Measurements from ENCODE around the gene TJP2. TPM values are rescaled to one million over a fixed set of nuclear protein-coding genes. Genes with fewer than 3 reads are reported as not detected.

The TJP2 gene
- total RNA-seq: 10 to 100 TPM; 46.2 to 51.6 TPM
- long read RNA-seq, partial matches to known transcripts: 2 of 3 reads
- long read RNA-seq, other reads (novel, unspliced or antisense): 1 of 3 reads

DNA sequence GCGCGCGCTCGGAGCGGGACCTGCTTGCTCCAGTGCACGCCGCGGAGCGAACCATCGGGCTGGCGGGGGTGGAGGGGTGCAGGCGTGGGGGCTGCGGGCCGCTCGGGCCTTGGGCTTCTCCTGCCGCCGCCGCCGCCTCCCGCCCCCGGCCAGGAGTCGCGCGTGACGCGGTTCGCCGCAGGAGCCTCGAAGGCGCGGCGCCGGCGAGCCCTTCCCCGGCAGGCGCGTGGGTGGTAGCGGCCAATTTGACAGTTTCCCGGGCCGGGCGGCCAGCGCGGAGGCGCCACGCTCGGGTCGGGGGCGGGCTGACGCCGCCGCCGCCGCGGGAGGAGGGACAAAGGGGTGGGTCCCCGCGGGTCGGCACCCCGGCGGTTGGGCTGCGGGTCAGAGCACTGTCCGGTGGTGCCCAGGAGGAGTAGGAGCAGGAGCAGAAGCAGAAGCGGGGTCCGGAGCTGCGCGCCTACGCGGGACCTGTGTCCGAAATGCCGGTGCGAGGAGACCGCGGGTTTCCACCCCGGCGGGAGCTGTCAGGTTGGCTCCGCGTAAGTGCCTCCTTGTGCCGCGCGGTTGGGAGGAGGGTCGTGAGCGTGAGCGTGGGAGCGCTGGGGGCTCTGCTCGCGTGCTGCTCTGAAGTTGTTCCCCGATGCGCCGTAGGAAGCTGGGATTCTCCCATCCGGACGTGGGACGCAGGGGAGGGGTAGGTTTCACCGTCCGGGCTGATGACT, at the start of gene TJP2:
Gene TJP2 (plus strand): TSS at position 387 of the 725 bp plus-strand sequence. CDS start 96 bp downstream, at position 483.
- DNase-seq (peak; percentile 85), ATAC-seq (peak; percentile 78 to 84)
- intact Hi-C loops (cut with DNase I): no loop called here

DNA sequence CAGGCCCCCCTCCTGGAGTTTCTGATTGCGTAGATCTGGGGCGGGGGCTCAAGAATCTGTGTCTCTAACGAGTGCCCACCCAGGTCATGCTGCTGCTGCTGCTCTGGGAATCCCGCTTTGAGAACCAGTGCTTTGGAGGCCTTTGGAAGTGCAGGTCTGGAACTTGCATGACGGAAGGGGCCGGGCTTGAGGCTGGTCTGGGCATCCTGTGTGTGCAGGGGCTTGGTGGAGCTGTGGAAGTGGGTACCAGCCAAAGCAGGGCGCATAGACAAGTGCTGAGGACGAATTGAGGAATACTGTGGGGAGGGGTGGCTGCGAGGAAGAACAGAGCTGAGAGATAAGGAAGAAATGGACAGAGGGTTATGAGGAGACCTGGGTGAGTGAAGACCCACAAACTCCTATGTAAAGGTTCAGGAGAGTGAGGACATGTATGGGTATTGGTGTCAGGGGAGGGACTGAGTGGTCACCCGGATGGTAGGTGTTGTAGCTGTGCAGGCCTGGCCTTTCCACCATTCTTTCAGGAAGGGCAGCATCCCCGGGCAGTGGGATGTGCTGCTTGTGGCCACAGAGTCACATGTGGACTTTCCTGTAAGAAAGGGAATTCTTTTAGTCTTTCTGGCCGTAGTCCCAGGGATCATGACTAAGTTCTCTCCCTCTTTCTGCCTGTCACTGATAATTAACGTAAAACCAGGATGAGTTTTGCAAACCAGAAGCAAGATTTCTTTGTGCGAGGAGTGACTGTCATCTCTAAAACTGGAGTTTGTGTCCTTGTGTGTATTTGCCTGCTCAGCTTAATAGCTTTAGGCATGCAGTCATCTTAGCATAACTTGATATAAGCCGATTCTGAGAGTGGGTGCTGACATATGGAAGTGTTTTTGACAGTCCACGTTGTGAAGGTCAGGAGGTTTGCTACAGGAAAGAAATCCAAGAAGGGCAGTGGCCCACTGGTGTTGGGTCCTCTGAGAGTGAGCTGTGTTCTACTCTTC, 43.3 kb upstream of the TJP2 start:
- intact Hi-C loops (cut with DNase I): loop anchor here in 1 of 2 donors (10.0 kb wide), 1 partner anchor 64 kb away; no protein-coding TSS in a partner anchor
- peak; percentile 68 to 75 for ATAC-seq
- DNase-seq: no peak

DNA sequence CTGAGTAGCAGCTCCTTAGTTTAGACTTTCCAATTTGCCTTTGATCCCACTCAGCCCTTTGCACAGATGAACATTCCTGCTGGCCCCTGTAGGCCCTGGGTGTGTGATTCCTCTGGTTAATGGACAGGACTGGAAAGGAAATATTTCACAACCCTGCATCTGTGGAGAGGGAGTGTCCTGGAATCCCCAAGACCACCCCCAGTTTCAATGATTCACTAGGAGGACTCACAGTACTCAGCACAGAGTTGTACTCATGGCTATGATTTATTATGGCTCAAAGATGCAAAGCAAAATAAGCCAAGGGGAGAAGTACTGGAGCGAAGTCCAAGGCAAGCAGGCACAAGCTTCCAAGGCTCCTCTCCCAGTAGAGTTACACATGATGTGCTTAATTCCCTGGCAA, 42.4 kb upstream of the TJP2 start:
- no peak for DNase-seq
- peak; percentile 76 to 93 for ATAC-seq
- intact Hi-C loops (cut with DNase I): loop anchor here in 1 of 2 donors (10.0 kb wide), 1 partner anchor 63 kb away; no protein-coding TSS in a partner anchor

DNA sequence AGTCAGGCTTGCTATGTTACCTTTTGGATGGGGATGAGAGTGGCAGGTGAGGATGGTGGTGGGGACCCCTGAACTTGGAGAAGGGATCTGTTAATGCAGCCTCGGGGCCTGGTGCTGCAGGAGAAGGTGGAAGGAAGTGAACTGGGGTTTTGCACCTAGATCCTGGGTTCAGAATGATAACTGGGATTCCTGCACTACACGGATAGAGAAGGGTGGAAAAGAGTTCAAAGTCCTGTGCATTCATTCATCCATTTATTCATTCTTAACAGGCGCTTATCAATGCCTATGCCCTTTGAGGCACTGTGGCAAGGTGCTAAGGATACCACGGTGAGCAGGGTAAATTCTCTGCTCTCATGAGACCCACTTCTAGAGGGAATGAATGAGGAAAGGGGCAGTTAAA, 41.7 kb upstream of the TJP2 start:
- DNase-seq (no peak), ATAC-seq (no peak)
- intact Hi-C loops (cut with DNase I): loop anchor here in 1 of 2 donors (10.0 kb wide), 1 partner anchor 62 kb away; no protein-coding TSS in a partner anchor

DNA sequence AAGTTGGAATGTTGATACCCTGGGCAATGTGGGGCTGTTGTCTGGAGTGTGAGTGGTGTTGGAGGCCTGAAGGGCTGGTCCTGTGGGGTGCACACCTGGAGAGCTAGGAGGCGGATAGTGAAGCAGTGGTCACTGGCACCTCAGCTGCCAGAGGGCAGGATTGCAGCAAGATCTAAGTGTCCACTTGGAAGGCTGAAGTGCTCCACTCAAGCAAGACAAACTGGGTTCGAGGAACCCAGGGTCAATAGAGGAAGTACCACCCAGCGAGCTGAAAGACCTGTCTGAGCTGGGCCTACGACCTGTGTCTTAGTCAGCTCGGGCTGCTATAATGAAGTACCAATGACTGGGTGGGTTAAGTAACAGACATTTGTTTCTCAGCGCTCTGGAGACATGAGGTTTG, 39.7 kb upstream of the TJP2 start:
- ATAC-seq (no peak), DNase-seq (no peak)
- intact Hi-C loops (cut with DNase I): loop anchor here in 1 of 2 donors (10.0 kb wide), 1 partner anchor 60 kb away; no protein-coding TSS in a partner anchor

DNA sequence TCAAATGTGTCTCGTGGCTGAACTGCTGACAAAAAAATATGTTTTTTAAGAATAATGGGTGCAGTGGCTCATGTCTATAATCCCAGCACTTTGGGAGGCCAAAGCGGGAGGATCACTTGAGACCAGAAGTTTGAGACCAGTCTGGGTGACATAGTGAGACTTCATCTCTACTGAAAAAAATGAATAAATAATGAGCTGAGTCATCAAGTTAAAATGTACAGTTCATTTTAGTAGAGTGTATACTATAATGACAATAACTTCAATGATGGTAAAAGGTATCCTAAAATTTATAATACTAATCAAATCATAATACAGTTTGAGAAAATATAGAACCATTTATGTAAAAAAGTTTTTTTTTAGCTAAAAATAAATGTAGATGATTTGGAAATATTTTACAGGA, 37.9 kb upstream of the TJP2 start:
- DNase-seq (no peak), ATAC-seq (no peak)
- intact Hi-C loops (cut with DNase I): loop anchor here in 1 of 2 donors (10.0 kb wide), 1 partner anchor 59 kb away; no protein-coding TSS in a partner anchor

DNA sequence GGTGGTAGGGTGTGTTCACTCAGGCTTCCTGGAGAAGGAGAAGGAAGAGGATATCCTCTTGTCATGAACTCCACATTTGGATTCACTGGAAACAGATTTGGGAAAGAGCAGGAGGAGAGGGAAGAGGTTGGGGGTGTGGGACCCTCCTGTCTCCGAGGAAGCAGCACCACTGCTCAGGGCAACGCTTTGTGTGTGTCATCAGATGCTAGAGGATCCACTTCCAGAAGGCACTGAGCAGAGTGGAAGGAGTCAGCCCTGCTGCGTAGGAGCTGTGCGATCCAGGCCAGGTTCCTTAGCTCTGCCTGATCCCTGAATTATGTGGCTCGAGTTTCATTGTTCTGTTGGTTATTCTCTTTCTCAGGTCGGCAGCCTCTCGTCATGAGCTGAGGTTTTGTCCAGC, 37.3 kb upstream of the TJP2 start:
- ATAC-seq (peak in 1 of 2 donors; percentile 14), DNase-seq (no peak)
- intact Hi-C loops (cut with DNase I): loop anchor here in 1 of 2 donors (10.0 kb wide), 1 partner anchor 58 kb away; no protein-coding TSS in a partner anchor

DNA sequence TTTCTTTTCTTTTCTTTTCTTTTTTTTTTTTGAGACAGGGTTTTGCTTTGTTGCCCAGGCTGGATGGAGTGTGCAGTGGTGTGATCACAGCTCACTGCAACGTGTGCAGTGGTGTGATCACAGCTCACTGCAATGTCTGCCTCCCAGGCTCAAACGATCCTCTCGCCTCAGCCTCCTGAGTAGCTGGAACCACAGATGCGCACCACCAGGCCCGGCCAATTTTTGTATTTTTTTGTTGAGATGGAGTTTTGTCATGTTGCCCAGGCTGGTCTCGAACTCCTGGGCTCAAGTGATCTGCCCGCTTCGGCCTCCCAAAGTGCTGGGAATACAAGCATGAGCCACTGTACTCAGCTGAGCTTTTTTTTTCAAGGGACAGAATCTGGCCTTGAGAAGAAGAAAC, 36.8 kb upstream of the TJP2 start:
- ATAC-seq: no peak
- DNase-seq: no peak
- intact Hi-C loops (cut with DNase I): loop anchor here in 1 of 2 donors (10.0 kb wide), 1 partner anchor 57 kb away; no protein-coding TSS in a partner anchor

DNA sequence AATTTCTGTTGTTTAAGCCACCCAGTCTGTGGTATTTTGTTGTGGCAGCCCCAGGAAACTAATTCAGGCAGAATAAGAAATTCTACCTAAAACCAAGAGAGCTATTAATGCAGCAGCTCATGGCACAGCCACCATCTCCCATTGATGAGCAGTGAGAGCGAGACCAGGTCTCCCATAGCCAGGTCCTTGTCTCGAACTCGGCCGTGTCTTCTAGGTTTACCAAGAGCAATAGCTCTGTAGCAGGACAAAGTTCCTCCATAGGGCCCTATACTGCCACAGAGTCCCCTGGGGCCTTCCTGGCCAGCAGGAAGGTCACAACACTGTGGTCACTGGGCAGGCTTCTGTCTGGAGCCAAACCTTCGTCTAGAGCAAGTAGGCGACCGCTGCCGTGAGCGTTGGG, 34.5 kb upstream of the TJP2 start:
- intact Hi-C loops (cut with DNase I): loop anchor here in 1 of 2 donors (10.0 kb wide), 1 partner anchor 55 kb away; no protein-coding TSS in a partner anchor
- ATAC-seq: no peak
- no peak for DNase-seq

DNA sequence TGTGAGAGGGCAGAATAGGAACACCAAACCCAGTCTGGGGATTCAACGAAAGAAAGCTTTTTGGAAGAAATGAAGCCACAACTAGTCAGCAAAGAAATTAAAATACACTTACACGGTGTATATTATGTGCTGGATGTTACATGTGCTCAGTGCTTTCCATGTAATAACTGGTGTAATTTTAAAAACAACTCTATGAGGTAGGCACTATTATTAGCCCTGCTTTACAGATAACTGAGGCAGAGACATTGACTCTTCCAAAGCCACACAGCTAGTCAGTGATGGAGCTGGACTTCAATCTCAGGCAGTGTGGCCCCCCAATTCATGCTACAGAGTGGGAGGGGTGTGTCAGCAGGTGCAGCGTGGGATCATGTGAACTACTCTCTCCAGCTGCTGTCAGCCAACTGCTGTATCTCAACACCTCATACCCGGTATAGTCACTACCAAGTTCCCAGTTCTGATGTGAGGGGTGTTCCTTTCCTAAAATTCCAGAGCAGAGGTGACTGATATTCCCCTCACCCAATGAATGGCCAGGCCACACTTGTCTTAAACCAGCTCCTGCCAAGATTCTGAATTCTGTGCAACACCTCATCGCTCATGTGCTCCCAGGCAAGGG, 33.8 kb upstream of the TJP2 start:
- peak in 1 of 2 donors; percentile 41 for ATAC-seq
- intact Hi-C loops (cut with DNase I): no loop called here
- no peak for DNase-seq

DNA sequence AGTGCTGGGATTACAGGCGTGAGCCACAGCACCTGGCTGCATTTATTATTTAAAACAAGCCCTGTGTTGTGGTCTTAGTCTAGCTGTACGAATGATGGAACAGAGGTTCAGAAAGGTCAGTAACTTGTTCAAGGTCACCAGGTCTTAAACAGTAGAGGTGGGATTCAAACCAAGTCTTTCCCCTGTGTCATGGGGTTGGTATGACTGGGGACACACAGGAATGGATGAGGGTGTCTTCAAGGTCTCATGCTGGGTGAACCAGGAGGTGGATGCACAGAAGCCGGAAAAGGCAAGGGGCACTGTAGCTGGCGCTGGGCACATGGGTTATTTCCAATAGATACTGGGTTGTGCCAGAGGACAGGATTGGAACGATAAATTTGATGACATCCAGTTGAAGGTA, 32.2 kb upstream of the TJP2 start:
- DNase-seq: no peak
- ATAC-seq: no peak
- intact Hi-C loops (cut with DNase I): no loop called here

DNA sequence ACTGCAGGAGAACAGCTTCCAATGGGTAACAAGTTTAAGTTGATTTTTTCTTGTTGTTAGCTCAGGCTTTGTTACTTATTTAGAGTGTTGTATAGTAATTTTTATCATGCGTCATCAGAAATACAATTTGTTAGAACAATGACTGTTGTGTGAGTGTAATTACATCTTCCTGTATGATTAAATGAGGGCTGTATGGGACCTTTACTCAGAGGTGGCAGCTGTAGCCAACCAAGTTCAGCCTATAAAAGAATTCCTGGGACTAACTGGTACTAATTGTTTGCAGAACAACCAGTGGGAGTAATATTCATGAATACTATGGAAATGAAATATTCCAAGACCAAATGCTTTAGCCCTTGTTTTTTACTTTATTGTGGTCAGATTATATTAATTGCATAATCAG, 30.8 kb upstream of the TJP2 start:
- no peak for ATAC-seq
- intact Hi-C loops (cut with DNase I): no loop called here
- DNase-seq: no peak

DNA sequence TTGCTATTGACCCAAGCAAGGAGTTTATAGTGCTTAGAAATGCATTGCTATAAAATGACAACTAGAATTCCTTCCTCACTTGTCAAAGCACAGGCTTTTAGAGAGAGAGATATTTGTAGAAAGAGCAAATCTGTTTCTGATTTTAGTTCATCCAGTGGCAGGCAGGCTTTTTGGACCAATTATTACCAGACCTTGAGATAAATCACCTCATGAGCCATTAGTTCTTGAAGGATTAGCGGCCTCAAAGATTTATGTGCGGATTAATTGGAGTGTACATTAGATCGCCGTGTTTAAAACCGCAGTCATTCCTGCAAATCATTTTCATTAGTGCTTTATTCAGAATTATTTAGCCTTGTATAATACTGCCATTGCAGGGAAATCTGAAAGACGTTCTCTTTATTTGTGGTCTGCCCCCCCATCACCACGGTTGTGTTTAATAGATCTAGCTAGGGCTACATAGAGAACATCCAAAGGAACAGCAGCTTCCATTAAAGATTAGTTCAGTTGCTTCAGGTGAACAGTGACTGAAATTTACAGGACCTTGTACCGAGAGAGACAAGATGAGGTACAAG, 28.8 kb upstream of the TJP2 start:
- intact Hi-C loops (cut with DNase I): no loop called here
- DNase-seq: no peak
- ATAC-seq: no peak

DNA sequence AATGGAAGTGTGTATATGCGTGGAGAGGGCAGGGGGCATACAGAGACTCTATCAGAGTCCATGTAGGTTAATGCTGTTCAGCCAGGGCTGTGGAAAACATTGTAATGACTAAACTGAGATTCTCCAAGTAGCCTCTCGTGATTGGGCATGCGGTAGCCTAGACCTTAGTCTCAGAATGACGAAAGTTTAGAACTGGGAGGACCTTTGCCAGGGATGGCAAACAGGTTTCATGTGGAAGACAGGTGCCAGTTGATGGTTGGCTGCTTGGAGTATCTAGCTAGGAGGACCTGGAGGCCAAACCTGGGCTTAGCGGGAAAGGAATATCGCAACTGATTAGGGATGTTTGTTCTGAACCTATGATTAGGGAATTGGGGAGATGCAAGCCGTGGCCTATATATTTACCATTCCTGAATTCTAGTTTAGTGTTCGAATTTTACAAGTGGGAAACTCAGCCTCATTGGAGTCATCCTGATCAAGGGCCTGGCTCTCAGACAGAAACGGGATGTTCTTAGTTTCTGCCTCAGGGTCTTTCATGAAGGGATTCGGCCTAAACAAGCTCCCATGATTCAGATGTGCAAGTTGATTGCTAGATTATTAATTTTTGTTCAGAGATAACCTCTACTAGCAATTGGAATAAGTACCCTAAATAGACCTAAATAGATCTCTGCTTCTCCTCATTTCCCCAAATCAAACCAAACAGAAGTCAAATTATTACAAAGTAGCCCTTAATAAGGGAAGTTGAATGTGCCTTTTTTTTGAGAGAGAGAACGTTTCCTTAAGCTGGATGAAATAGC, 26.8 kb upstream of the TJP2 start:
- no peak for ATAC-seq
- DNase-seq: no peak
- intact Hi-C loops (cut with DNase I): no loop called here

DNA sequence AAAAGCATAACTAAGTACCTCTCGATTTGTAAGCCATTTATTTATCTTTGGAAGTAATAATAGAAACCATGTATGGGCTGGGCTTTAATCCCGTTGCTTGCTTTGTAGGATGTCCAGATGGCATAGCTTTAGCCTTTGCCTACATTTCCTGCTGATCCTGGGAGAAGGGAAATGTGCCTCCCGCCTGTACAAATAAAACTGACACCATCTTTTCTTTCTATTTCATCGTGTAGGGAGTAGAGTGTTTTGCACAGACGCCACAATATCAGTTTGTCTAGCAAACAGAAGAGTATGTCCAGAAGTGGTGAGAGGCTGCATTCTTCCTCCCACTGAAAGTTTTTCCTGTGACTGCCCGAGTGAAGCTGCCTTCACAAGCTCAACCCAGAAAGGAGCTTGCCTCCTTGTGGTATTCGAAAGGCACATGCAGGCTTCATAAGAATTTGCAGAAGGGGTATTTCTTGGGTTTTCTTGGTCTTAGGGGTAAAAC, 24.7 kb upstream of the TJP2 start:
- ATAC-seq: peak; percentile 79 to 87
- intact Hi-C loops (cut with DNase I): no loop called here
- DNase-seq: no peak

DNA sequence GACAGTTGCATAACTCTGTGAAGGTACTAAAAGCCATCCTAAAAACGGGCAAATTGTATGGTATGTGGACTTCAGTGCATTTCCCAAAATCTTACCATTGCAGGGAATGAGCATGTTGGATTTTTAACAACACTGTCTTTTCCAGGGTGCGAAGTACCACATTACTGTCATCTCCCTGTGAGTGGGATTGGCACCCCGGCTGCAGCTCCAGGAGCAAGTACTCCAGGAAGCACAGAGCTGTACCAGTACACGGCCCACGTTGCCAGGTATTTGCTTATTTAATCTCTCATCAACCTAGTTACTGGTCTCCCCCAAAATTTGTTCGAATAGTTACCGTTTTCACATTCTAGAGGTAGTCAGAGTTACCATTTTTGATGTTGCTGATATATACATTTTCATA, 22.6 kb upstream of the TJP2 start:
- DNase-seq (no peak), ATAC-seq (no peak)
- intact Hi-C loops (cut with DNase I): no loop called here

DNA sequence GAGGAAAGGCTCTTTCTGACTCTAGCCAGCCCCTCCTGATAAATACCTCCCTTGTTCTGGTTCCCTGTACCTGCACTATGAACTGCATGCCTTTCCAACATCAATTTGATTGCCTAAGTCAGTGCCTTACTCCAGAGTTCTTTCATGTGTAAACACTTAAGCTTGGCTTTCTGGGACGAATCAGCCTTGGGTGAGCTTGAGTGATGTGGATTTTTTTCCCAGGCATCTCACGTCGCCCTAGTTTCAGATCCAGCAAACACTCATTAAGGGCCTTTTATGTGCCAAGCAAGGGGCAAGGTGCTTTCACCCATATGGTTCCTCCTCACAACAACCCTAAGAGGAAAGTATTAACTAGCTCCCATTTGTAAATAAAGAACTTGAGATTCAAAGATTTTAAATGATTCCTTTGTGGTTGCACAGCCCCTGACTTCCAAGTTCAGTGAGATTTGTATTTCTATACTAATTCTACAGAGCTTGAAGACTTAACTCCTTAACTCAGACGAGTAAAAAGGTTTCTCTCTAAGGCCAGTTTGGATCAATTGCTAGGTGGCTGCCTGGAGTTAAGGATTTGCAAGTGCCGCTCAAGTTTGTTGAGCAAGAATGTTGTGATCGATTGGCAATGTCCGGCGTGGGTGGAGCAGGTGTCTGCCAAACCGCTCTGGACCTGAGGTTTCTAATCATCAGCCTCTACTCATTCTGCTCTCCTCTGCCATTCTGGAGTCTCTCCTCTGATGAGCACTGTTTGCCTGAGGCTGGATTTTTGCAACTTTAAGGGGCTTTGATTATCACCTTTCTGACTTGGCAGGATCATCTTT, 20.2 kb upstream of the TJP2 start:
- intact Hi-C loops (cut with DNase I): no loop called here
- ATAC-seq (no peak), DNase-seq (no peak)
